ENCODE results near the gene ARL14EP. TPM values are rescaled to one million over a fixed set of nuclear protein-coding genes. Genes with fewer than 3 reads are reported as not detected.

Gene ARL14EP
- total and polyA plus RNA-seq, 2 of the 8 experiments (the other 6 are each of a cell fraction or from before 2014, with no cell fraction given): 14.3 to 29.6 TPM

GRCh38 chr11:30304620-30305019 lies 18.3 kb upstream of the ARL14EP start (continued):
- no peak for TF ChIP-seq CHD7 (IDR thresholded peaks at IDR 0.05; ENCODE audit: insufficient replicate concordance, low read length)
- no peak for TF ChIP-seq EP300 (IDR thresholded peaks at IDR 0.05; ENCODE audit: borderline replicate concordance in 1 of 2, low read depth in 2 of 2, low read length in 2 of 2)

Data from H1 (cell line).